Esophagus mucosa (tissue), 1 donor: ENCODE data around the gene UBE2U. TPM values are rescaled to one million over a fixed set of nuclear protein-coding genes. Genes with fewer than 3 reads are reported as not detected.

Source experiments
- ATAC-seq: fragments of 200-7000 bp; cut with Tn5 transposase; one replicate; pipeline ENCODE4 v1.9.1; 2020
- total RNA-seq: library from RNA; stranded (reverse); gene quantifications from one replicate; pipeline ENCODE4 v1.2.4, GENCODE V29; 2023
- donor health status: DM: yes; HTN: yes; CAD: no.

Gene UBE2U
- total RNA-seq = not detected

- ATAC-seq = no peak
Observed at GRCh38 chr1:64203420-64203819, at the start of gene UBE2U. Gene UBE2U, plus strand, starts transcription at chr1:64203623. Its CDS starts 428 bp downstream, at chr1:64204051.

GRCh38 chr1:64155278-64155677 lies 48.1 kb upstream of the UBE2U start:
- ATAC-seq = no peak

DNA sequence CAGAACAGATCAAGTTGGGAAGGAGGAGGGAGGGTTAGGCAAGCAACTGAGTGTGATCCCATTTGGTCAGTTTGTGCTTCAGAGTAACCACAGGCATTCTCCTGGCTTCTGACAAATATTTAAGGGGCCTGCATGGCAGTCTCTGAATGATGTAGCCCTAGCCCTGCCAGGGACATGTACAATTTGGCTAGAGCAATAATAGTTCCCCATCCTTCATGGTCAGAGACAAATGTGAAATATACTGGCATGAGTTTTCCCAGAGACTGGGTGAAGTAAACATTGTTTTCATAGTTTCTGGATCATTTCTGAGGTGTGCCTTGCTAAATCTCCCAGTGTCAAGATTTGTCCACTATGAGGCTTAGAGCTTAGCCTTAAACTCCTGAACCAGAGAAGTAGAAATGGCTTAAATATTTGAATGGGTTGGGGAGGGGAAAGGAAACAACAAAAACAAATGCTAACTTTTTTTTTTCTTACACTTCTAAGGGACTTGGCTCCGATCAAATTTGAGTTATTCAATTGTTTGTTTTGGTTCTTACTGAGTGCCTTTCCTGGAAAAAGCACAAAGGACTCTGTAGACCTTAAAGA lies 42.0 kb upstream of the UBE2U start:
- ATAC-seq = no peak

DNA sequence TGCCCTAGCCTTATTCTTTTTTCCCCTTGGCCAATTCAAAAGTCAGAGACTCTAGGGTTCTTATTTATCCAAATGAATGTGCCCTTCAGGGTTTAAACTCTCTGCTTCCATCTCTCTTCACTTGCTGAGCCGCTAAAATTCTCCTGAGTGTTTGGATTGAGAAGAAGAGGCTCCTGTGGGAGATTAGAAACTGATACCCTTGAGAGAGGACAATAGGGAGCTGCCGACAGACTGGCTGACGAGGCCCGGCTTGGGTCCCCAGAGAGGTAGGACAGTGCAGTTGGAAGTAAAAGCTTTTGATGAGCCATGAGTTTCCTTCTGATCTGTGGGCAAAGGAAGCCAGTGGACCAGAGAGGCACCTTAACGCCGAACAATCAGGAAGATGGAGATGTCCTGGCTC lies 41.3 kb upstream of the UBE2U start:
- no peak for ATAC-seq

- ATAC-seq = no peak
Observed at GRCh38 chr1:64162804-64163203, 40.6 kb upstream of the UBE2U start.

GRCh38 chr1:64163431-64163830 lies 40.0 kb upstream of the UBE2U start:
- ATAC-seq = no peak

GRCh38 chr1:64163970-64164369 lies 39.5 kb upstream of the UBE2U start:
- ATAC-seq = no peak

DNA sequence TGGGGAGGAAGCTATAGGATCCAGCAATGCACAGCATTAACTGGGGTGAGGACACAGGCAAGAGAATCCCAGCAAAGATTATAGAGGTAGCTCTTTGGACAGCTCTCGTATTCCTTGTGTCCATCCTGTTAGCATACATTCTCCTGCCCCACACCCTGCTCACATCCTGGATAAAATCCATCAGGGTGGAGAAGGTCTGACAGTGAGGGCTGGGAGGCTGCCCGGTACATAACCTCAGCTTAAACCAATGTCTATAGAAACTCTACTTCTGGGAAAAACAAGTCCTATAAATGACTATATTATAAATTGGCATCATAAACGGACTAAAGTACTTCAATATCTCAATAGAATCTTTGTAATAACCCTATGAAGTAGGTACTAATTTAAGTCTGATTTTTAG lies 36.8 kb upstream of the UBE2U start:
- ATAC-seq = no peak

- ATAC-seq = no peak
Observed at GRCh38 chr1:64167176-64167575, 36.2 kb upstream of the UBE2U start.

DNA sequence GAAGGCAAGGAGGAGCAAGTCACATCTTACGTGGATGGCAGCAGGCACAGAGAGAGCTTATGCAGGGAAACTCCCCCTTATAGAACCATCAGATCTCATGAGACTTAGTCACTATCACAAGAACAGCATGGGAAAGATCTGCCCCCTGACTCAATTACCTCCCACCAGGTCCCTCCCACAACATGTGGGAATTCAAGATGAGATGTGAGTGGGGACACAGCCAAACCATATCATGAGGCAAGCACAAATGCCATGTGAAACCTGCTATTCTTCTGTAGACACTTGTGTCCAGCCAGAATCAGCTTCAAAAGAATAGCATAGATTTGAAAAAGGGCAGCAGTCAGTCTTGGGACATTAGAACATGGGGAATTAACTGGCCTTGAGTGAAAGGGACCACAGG lies 32.2 kb upstream of the UBE2U start:
- no peak for ATAC-seq

- ATAC-seq = peak; percentile 84
Observed at GRCh38 chr1:64171797-64172281, 31.6 kb upstream of the UBE2U start.

DNA sequence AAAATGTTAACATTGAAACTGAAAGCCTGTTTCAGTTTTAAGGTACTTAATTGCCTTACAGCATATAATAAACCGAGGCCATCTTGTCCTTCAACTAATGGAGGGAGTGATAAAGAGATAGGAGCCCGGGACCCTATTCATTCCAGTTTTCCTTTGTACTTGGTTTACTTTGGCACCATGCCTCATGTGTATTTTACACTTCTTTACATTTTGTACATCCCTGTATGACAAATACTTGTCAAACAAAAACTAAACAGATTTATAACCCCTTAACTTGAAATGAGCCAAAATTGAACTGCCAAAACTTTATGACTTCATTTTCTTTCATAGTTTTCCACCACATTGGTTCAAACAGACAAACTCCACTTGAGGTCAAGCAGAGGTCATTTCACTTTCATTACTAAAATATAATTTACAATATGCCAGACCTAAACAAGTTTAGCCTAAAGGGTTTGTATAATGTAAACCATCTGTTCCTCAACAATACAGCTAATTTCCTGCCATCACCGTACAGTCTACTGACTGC lies 30.9 kb upstream of the UBE2U start:
- no peak for ATAC-seq

DNA sequence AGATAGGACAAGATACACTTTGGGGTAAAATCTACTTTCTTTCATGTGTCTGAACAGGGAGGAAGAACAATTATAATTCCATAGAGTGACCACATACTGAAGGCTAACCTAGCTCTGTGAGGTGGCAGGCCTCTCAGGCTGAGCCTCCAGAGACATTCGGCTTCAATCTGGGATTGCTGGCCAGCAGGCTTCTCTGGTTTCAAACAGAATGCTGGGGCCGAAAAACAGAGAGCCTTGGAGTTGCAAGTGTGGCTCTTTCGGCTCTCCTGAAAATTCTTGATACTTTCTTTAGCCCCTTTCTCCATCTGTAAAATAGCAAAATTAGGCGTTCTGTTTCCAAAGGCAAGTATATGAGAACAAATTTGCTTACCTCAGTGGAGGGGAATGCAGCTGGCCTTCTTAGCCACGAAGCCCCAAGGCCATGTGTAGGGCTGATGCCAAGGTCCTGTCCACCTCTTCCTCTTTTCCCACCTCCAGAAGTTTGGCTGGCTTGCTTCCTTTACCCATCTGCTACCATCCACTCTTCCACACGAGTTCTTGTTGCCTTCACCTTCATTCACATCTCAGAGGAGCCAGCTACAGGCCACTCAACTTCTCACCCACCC lies 30.0 kb upstream of the UBE2U start:
- ATAC-seq = no peak

DNA sequence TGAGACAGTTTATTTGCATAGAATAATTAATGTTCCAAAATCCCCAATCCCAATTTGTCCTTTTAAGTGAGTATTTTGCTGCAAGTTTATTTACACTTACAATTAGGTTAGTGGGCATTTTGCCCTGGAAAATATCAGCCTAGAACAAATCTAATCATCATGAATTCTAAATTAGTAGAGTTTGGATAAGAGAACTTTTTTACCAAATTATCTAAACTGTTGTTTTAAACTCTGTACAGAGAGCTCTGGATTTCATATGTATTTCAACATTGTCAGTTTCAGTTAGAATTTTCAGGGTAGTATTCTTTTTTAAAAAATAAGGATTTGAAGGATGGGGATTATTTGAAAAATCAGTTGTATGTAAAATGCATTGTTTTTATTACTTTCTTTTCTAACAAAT lies 27.8 kb upstream of the UBE2U start:
- no peak for ATAC-seq

DNA sequence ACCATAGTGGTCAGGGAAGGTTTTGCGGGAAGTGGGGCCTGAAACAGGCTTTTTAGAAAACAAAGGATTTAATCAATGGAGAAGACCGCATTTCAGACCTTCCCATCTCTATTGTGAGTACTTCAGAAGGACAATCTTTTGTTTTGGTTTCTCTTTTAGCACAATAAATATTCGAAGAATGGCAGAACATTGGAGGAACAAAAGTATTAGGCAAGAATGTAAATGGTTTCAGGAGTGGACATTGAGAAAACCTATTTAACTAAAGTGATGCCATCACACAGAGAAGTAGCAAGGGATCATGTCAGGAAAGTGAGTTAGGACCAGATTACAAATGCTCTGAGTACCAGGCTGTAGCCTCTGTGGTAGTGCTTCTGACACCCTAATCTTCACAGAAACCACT lies 26.8 kb upstream of the UBE2U start:
- ATAC-seq = no peak

- no peak for ATAC-seq
Observed at GRCh38 chr1:64179588-64179987, 23.8 kb upstream of the UBE2U start.

GRCh38 chr1:64182207-64182606 lies 21.2 kb upstream of the UBE2U start:
- no peak for ATAC-seq

DNA sequence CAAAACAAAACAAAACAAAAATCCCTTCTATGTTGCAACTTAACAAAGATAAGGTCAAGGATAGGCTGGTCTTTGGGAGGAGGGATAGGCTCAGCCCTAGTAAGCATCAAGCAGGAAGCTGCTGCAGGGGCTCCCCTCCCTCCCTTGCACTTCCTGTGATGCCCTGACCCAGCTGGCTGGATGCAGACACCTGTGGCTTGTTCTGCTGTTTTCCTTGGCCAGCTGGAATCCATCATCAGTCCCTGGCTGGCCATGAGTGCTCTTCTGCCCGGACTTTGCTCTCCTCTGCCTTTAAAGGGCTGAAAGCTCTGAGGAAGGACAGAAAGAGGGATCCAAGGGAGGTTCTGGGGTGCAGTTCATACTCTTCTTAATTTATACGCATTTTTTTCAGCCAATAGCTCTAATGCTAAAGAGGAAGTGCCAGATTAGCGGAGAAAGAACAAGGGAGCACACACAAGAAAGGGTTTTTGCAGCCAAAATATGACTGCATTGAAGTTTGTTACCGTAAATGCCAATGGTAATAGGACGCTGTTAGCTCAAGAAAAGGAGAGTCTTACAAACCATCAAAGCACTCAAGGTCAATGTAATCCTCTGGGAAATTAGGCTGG lies 19.9 kb upstream of the UBE2U start:
- no peak for ATAC-seq

DNA sequence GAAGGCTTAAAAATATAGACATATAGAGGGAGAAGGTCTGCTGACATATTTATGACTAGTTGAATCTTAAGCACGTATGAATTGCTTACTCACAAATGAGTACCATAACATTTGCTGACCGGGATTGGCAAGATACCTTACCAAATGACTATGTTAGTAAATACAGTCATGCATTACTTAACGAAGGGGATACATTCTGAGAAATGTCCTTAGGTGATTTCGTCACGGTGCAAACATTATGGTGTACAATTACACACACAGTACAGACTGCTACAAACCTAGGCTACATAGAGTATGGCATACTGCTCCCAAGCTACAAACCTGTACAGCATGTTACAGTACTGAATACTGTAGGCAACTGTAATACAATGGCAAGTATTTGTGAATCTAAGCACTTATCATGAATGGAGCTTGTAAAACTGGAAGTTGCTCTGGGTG lies 19.4 kb upstream of the UBE2U start:
- ATAC-seq = peak; percentile 91

DNA sequence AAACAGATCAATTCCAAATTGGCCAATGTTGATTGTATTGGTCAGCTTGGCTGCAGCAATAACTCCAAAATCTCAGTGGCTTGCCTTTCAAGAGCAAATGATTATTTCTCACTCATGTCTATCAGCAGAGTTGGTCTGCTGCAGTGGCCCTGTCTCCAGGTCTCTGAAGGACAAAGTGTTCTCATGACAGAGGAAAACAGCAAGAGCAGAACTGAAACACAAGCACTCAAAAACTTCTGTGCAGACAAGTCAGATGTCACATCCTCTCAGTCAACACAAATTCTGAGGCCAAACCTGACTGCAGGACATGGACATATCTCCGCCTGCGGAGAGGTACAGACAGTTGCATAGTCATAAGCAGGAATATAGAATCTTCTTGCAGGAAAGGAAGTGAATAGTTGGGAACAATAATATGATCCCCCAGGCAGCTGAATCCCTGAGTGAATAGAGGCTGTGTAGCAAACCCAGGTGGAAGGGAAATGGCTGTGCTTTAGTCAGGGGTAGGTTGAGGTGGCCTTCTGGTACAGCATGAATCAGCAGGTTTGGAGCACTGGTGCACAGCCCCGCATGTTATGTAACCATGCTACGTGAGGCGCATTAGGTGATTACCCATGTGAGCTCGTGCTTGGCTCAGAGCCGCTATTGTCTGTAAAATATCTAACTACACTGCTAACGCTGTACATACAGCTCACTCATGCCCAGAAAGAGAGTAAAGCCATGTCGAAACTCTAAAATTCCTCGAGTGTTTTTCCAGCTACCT lies 17.1 kb upstream of the UBE2U start:
- peak; percentile 87 for ATAC-seq

DNA sequence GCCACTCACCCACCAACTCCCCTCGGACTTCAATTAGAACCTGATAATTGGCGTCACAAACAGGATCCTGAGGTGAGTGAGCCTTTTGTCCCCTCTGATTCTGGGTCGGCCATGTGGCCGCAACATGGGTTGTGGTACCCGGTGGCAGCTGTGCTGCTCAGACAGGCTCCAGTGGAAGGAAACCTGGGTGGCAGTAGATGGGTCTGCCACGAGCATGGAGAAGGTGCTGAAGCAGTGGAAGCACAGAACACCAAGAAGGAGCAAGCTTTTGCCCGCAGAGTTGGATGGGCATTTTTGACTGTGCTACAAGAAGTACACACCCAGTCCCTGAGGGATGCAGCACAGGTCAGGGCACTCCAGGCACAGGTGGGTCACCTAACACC lies 16.5 kb upstream of the UBE2U start:
- ATAC-seq = no peak

GRCh38 chr1:64187646-64188045 lies 15.8 kb upstream of the UBE2U start:
- no peak for ATAC-seq

DNA sequence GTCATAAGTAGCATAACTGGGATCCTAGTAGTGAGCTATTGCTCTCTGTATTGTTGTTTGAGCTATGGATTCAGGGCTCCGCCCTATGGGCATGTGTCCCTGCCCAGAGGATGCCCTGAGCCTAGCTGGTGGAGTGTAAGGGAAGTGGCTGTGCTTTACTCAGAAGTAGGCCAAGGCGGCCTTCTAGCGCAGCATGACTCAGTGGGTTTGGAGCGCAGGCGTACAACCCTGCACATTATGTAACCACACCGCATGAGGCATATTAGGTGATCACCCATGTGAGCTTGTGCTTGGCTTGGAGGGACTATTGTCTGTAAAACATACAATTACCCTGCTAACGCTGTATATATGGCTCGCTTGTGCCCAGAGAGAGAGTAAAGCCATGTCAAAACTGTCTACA lies 11.1 kb upstream of the UBE2U start:
- ATAC-seq = peak; percentile 59
